GM20000 (cell line): ENCODE measurements around the gene R3HCC1L.
"Not testable (repeated sequence)": the region's sequence is repeated elsewhere in the genome, so short reads cannot be mapped to it uniquely, and the experiment has no call there.

Experiments
- DNase-seq: peaks from one replicate; pipeline ENCODE4 v3.0.0; 2012; ENCODE audit warnings: low spot score
- CTCF ChIP-seq: IDR thresholded peaks from 2 replicates; pipeline ENCODE4 v1.5.1; 2012; ENCODE audit warnings: mild to moderate bottlenecking, control low read depth; ENCODE audit errors: extremely low read depth, missing control alignments

R3HCC1L gene

DNA sequence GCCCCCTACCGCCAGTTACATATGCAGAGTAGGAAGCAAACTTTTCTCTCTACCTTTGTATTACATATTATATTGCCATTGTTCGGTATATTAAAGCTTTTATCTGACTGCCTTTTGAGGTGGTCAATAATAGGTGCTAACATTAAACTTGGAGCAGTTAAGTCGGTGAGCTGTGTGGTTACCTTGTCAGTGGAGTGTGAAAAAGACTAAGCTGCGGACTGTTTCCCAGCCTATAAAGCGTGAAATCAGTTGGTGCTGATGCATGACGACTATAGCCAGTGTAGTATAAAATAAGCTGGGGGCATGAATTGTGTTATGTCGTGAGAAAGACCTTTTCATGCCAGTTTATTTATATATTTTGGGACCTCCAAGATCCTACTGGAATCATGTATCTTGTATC is 33.7 kb downstream of the R3HCC1L start:
- no peak for DNase-seq

DNA sequence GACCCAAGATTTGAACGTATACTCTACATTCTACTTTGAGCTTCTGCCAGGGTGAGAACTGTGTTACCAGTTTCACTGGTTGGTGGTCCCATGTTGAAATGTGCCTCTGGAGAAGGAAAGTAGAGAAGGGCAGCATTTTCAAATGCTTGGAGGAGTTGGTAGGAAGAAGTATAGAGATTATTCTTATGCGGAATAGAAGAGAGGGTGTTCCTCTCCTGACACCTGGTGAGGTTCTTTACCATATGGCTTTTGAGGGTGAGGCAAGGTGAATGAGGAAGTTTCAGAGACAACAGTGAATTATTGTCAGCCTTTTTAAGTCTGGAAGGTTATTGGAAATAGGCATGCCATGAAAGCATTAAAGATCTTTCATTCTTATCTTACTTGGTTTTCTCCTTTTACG is 34.3 kb downstream of the R3HCC1L start:
- DNase-seq, result no peak

More for the DNA sequence above, 33.7 kb downstream of the R3HCC1L start:
- TF ChIP-seq CTCF, result no peak

DNA sequence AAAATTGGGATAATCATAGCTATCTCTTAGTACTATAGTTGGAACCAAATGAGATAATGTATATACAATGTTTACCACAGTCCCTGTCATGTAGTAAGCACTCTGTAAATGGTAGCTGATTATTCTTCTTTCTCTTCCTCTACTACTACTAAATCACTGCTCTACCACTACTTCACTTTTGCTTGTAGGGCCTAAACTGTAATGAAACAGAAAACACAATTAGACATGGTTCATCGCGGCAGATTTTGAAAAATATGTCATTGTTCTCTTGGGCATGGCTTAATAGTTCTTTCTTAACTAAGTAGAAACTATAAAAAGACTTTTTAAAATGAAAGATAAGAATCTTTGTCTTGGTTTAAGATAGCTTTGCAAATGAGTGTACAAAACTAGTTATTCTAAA is 34.9 kb downstream of the R3HCC1L start:
- TF ChIP-seq CTCF, result no peak
- no peak for DNase-seq

More for the DNA sequence above, 34.3 kb downstream of the R3HCC1L start:
- no peak for TF ChIP-seq CTCF

GRCh38 chr10:98170249-98171117 is 36.0 kb downstream of the R3HCC1L start:
- no peak for TF ChIP-seq CTCF
- peak; percentile 51 for DNase-seq

GRCh38 chr10:98172073-98172472 is 37.6 kb downstream of the R3HCC1L start:
- no peak for DNase-seq
- TF ChIP-seq CTCF, result no peak

- TF ChIP-seq CTCF, result no peak
- DNase-seq, result no peak
Measured at GRCh38 chr10:98172495-98172894, 38.0 kb downstream of the R3HCC1L start.

- DNase-seq, result no peak
- TF ChIP-seq CTCF, result no peak
Measured at GRCh38 chr10:98173260-98173659, 38.8 kb downstream of the R3HCC1L start.

DNA sequence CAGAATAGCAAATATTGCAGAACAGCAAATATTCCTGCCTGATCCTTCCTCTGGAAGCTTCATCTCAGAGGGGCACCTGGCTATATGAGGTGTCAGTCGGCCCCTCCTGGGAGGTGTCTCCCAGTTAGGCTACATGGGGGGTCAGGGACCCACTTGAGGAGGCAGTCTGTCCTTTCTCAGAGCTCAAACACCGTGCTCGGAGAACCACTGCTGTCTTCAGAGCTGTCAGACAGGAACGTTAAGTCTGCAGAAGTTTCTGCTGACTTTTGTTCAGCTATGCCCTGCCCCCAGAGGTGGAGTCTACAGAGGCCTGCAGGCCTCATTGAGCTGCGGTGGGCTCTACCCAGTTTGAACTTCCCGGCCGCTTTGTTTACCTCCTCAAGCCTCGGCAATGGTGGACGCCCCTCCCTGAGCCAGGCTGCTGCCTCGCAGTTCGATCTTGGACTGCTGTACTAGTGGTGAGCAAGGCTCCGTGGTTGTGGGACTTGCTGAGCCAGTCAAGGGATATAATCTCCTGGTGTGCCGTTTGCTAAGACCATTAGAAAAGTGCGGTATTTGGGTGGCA is 48.0 kb downstream of the R3HCC1L start:
- not testable (repeated sequence) for DNase-seq
